MM.1S (cell line): ENCODE data around the gene SLC38A10.

Experiments
- DNase-seq: peaks from one replicate; pipeline ENCODE4 v3.0.0-alpha.2; 2015
- H2AFZ ChIP-seq: fragments of 300-600 bp; sonication (generic); 2 replicates; pipeline ENCODE4 v1.6.0; 2016; ENCODE audit warnings: antibody characterized with exemption, low read length
- H3F3A ChIP-seq: fragments of 300-600 bp; sonication (generic); 2 replicates; pipeline ENCODE4 v1.6.1; 2016; ENCODE audit warnings: mild to moderate bottlenecking, antibody characterized with exemption, low read length, moderate library complexity, mixed read lengths; ENCODE audit not compliant: insufficient read depth
- H3K27ac ChIP-seq: fragments of 300-600 bp; sonication (generic); 2 replicates; pipeline ENCODE4 v1.5.1; 2016; ENCODE audit warnings: mild to moderate bottlenecking, low read length
- H3K27me3 ChIP-seq: fragments of 300-600 bp; sonication (generic); replicated peaks from 2 replicates; pipeline ENCODE4 v1.6.0; 2016; ENCODE audit warnings: low read length; ENCODE audit not compliant: insufficient read depth
- H3K36me3 ChIP-seq: fragments of 300-600 bp; sonication (generic); replicated peaks from 2 replicates; pipeline ENCODE4 v1.6.1; 2016; ENCODE audit warnings: mild to moderate bottlenecking, low read length, mixed read lengths; ENCODE audit not compliant: insufficient read depth
- H3K4me1 ChIP-seq: fragments of 300-600 bp; sonication (generic); 2 replicates; pipeline ENCODE4 v1.6.1; 2016; ENCODE audit warnings: low read length, mixed read lengths
- H3K4me2 ChIP-seq: fragments of 300-600 bp; sonication (generic); 2 replicates; pipeline ENCODE4 v1.6.0; 2016; ENCODE audit warnings: low read depth, low read length
- H3K4me3 ChIP-seq: fragments of 300-600 bp; sonication (generic); 2 replicates; pipeline ENCODE4 v1.5.1; 2016; ENCODE audit warnings: low read length, mixed read lengths
- H3K79me2 ChIP-seq: fragments of 300-600 bp; sonication (generic); 2 replicates; pipeline ENCODE4 v1.6.1; 2016; ENCODE audit warnings: mixed run types, low read length, mixed read lengths
- H3K9ac ChIP-seq: fragments of 300-600 bp; sonication (generic); 2 replicates; pipeline ENCODE4 v1.6.1; 2016; ENCODE audit warnings: low read length, mixed read lengths
- H3K9me2 ChIP-seq: fragments of 300-600 bp; sonication (generic); replicated peaks from 2 replicates; pipeline ENCODE4 v1.6.1; 2016; ENCODE audit warnings: mild to moderate bottlenecking, low read length, mixed read lengths; ENCODE audit not compliant: insufficient read depth
- H3K9me3 ChIP-seq: fragments of 300-600 bp; sonication (generic); replicated peaks from 2 replicates; pipeline ENCODE4 v1.6.1; 2016; ENCODE audit warnings: mild to moderate bottlenecking, low read length, mixed read lengths; ENCODE audit not compliant: insufficient read depth
- H4K20me1 ChIP-seq: fragments of 300-600 bp; sonication (generic); 2 replicates; pipeline ENCODE4 v1.6.1; 2016; ENCODE audit warnings: mild to moderate bottlenecking, low read length, moderate library complexity, mixed read lengths; ENCODE audit not compliant: insufficient read depth
- EZH2 ChIP-seq: fragments of 300-600 bp; sonication (generic); optimal IDR thresholded peaks from 2 replicates; pipeline ENCODE3; 2017; ENCODE audit warnings: low read depth, mild to moderate bottlenecking, antibody characterized with exemption, low read length, mixed read lengths
- EZH2phosphoT487 ChIP-seq: fragments of 300-600 bp; sonication (generic); IDR thresholded peaks from 2 replicates; pipeline ENCODE4 v1.6.1; 2018; ENCODE audit warnings: antibody characterized with exemption, low read length
- TF ChIP-seq, protein P1 (sequence below): fragments of 300-600 bp; sonication (generic); IDR thresholded peaks from 2 replicates; pipeline ENCODE4 v1.5.1; 2016; ENCODE audit warnings: antibody characterized with exemption, low read length, mixed read lengths

SLC38A10 gene

DNA sequence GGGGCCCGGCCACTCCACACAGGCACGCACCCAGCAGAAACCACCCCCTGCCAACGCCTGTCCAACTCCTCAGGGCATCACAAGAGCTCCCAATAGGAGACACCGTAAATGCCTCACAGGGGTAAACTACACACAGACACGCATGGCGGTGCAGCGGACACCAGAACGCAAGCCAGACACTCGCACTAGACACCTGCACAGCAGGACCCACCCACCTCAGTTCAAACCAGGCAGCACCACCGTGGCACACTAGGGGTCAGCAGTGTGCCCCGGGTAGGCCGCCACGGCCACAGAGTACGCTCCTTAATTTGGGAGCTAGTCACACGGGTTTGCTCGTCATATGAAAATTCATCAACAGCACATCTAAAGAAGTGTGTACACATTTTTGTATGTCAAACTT, 3.4 kb downstream of the SLC38A10 start:
- Histone ChIP-seq H3K79me2 (peaks cover 81% of the 10 kb centered on the region), H3K4me2 (no peak overlapping the region), H2AFZ (no peak overlapping the region), H3K9me3 (no peaks in the 10 kb centered on the region), H3K36me3 (no peaks in the 10 kb centered on the region), H4K20me1 (no peaks in the 10 kb centered on the region), H3K27me3 (no peaks in the 10 kb centered on the region), H3K27ac (no peak overlapping the region), H3F3A (peaks cover 7% of the 10 kb centered on the region), H3K9ac (no peak overlapping the region), H3K4me3 (no peak overlapping the region), H3K9me2 (no peaks in the 10 kb centered on the region), H3K4me1 (no peaks in the 10 kb centered on the region; the same call in 1 of the 2 replicates)
- DNase-seq = peak; percentile 32
- TF ChIP-seq, protein P1, sequence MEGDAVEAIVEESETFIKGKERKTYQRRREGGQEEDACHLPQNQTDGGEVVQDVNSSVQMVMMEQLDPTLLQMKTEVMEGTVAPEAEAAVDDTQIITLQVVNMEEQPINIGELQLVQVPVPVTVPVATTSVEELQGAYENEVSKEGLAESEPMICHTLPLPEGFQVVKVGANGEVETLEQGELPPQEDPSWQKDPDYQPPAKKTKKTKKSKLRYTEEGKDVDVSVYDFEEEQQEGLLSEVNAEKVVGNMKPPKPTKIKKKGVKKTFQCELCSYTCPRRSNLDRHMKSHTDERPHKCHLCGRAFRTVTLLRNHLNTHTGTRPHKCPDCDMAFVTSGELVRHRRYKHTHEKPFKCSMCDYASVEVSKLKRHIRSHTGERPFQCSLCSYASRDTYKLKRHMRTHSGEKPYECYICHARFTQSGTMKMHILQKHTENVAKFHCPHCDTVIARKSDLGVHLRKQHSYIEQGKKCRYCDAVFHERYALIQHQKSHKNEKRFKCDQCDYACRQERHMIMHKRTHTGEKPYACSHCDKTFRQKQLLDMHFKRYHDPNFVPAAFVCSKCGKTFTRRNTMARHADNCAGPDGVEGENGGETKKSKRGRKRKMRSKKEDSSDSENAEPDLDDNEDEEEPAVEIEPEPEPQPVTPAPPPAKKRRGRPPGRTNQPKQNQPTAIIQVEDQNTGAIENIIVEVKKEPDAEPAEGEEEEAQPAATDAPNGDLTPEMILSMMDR = peak; percentile 40
- no peak for TF ChIP-seq EZH2

GRCh38 chr17:81290230-81290629, 4.9 kb downstream of the SLC38A10 start:
- Histone ChIP-seq H3K27ac (no peak overlapping the region), H3K27me3 (no peaks in the 10 kb centered on the region), H3K4me2 (no peak overlapping the region), H3F3A (no peaks in the 10 kb centered on the region), H3K79me2 (peaks cover 93% of the 10 kb centered on the region), H3K4me1 (no peaks in the 10 kb centered on the region; the same call in 1 of the 2 replicates), H3K4me3 (no peak overlapping the region), H3K9me3 (no peaks in the 10 kb centered on the region), H4K20me1 (no peaks in the 10 kb centered on the region), H3K36me3 (no peaks in the 10 kb centered on the region), H2AFZ (no peak overlapping the region), H3K9ac (no peak overlapping the region), H3K9me2 (no peaks in the 10 kb centered on the region)
- TF ChIP-seq EZH2 (no peak), EZH2phosphoT487 (no peak)
- TF ChIP-seq, protein P1 = no peak
- no peak for DNase-seq

DNA sequence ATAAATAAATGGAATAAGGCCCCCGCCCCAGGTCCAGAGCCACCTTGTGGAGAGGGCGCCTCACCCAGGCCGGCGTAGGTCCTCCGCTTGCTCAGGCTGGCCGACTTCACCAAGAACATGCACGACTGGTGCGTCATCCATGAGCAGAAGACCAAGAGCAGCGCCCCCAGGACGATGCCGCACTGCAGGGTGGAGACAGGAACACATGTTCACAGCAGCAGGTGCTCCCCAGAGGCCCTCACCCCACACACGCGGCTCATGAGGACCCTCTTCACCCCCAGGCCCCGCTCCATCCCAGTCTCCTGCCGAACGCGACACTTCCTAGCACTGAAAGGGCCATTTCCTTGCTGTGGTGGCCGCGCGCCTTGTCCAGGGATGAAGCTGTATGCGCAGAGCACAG, 5.5 kb downstream of the SLC38A10 start:
- H3K9me2 ChIP-seq = no peaks in the 10 kb centered on the region
- H3K9ac ChIP-seq = no peak overlapping the region
- TF ChIP-seq EZH2 = no peak
- no peaks in the 10 kb centered on the region for H3F3A ChIP-seq
- no peak overlapping the region for H2AFZ ChIP-seq
- H3K4me2 ChIP-seq = no peak overlapping the region
- no peak overlapping the region for H3K4me3 ChIP-seq
- no peaks in the 10 kb centered on the region for H4K20me1 ChIP-seq
- H3K27me3 ChIP-seq = no peaks in the 10 kb centered on the region
- no peaks in the 10 kb centered on the region for H3K36me3 ChIP-seq
- no peak overlapping the region for H3K27ac ChIP-seq
- H3K79me2 ChIP-seq = peaks cover 94% of the 10 kb centered on the region
- H3K4me1 ChIP-seq = no peaks in the 10 kb centered on the region; the same call in 1 of the 2 replicates
- no peak for DNase-seq
- H3K9me3 ChIP-seq = no peaks in the 10 kb centered on the region

- Histone ChIP-seq H2AFZ (no peak overlapping the region), H3K4me1 (no peaks in the 10 kb centered on the region; the same call in 1 of the 2 replicates), H3F3A (no peaks in the 10 kb centered on the region), H3K4me3 (no peak overlapping the region), H3K9me2 (no peaks in the 10 kb centered on the region), H3K9me3 (no peaks in the 10 kb centered on the region), H3K4me2 (no peak overlapping the region), H4K20me1 (no peaks in the 10 kb centered on the region), H3K27ac (no peak overlapping the region), H3K27me3 (no peaks in the 10 kb centered on the region), H3K79me2 (peaks cover 89% of the 10 kb centered on the region), H3K9ac (no peak overlapping the region), H3K36me3 (no peaks in the 10 kb centered on the region)
- no peak for TF ChIP-seq EZH2phosphoT487
- TF ChIP-seq, protein P1 = no peak
- no peak for TF ChIP-seq EZH2
- no peak for DNase-seq
Measured at GRCh38 chr17:81288715-81289114, 6.4 kb downstream of the SLC38A10 start.
